IMR-90 (cell line): ENCODE measurements around the gene PIK3CG. TPM values are rescaled to one million over a fixed set of nuclear protein-coding genes. Genes with fewer than 3 reads are reported as not detected.

ENCODE experiments used
- ATAC-seq: fragments of 200-7000 bp; cut with Tn5 transposase; 2 replicates; pipeline ENCODE4 v1.9.1; 2020; ENCODE audit warnings: low read depth, mild to moderate bottlenecking, moderate library complexity
- BruUV-seq: library from RNA; stranded (reverse); fragments of 400-500 nt; replicated peaks from 2 replicates; lab custom pipeline; 2021; lab: Mats Ljungman, UMichigan
- CTCF ChIA-PET: fragments of 300-600 bp; formaldehyde crosslinking; extraction: SDS; loops from one replicate; lab custom pipeline; 2021; ENCODE audit warnings: antibody characterized with exemption; lab: Yijun Ruan, JAX
- POLR2A ChIA-PET: fragments of 300-600 bp; sonication (Branson Sonifier 250); formaldehyde crosslinking; loops from one replicate; lab custom pipeline; 2022; ENCODE audit warnings: antibody characterized with exemption; ENCODE audit not compliant: unreplicated experiment; lab: Charles Lee
- DNase-seq: peaks from one replicate; pipeline ENCODE4 v3.0.0; 2013
- H2AFZ ChIP-seq: replicated peaks from 2 replicates; pipeline ENCODE3; 2013; ENCODE audit warnings: low read length, mild to moderate bottlenecking; ENCODE audit not compliant: poor library complexity
- H2AK5ac ChIP-seq: 2 replicates; pipeline ENCODE4 v1.6.1; 2013; ENCODE audit warnings: low read depth, low read length, inconsistent platforms
- H2AK9ac ChIP-seq: replicated peaks from 2 replicates; pipeline ENCODE3; 2013; ENCODE audit warnings: mild to moderate bottlenecking, low read depth, low read length, moderate library complexity; ENCODE audit not compliant: poor library complexity
- H2BK120ac ChIP-seq: 2 replicates; pipeline ENCODE4 v1.6.1; 2013; ENCODE audit warnings: low read depth, low read length, inconsistent platforms
- H2BK15ac ChIP-seq: 3 replicates; pipeline ENCODE4 v1.6.1; 2013; ENCODE audit warnings: low read depth, low read length, inconsistent platforms
- H2BK20ac ChIP-seq: 2 replicates; pipeline ENCODE4 v1.6.1; 2013; ENCODE audit warnings: low read depth, mild to moderate bottlenecking, inconsistent platforms, low read length, moderate library complexity
- H2BK5ac ChIP-seq: 2 replicates; pipeline ENCODE4 v1.6.1; 2013; ENCODE audit warnings: mild to moderate bottlenecking, low read depth, low read length, inconsistent platforms; ENCODE audit not compliant: poor library complexity, severe bottlenecking
- H3K14ac ChIP-seq: replicated peaks from 2 replicates; pipeline ENCODE4 v1.6.1; 2013; ENCODE audit warnings: low read depth, low read length, inconsistent platforms
- H3K18ac ChIP-seq: 2 replicates; pipeline ENCODE4 v1.6.1; 2013; ENCODE audit warnings: low read depth, low read length, control low read depth
- H3K23ac ChIP-seq: 2 replicates; pipeline ENCODE4 v1.6.1; 2013; ENCODE audit warnings: low read depth, low read length, inconsistent platforms
- H3K27ac ChIP-seq: 2 replicates; pipeline ENCODE4 v1.5.1; 2013; ENCODE audit warnings: mild to moderate bottlenecking, control low read depth, low read length; ENCODE audit not compliant: insufficient read depth
- H3K27me3 ChIP-seq: 2 replicates; pipeline ENCODE4 v1.6.1; 2013; ENCODE audit warnings: low read length; ENCODE audit not compliant: control insufficient read depth, insufficient read depth
- H3K36me3 ChIP-seq: 2 replicates; pipeline ENCODE4 v1.6.1; 2013; ENCODE audit warnings: low read length, mixed read lengths; ENCODE audit not compliant: control insufficient read depth, insufficient read depth
- H3K4ac ChIP-seq: 2 replicates; pipeline ENCODE4 v1.6.1; 2013; ENCODE audit warnings: low read depth, low read length, inconsistent platforms
- H3K4me1 ChIP-seq: 2 replicates; pipeline ENCODE4 v1.6.1; 2013; ENCODE audit warnings: low read length, mixed read lengths; ENCODE audit not compliant: control insufficient read depth, insufficient read depth
- H3K4me2 ChIP-seq: 2 replicates; pipeline ENCODE4 v1.6.1; 2013; ENCODE audit warnings: low read depth, mild to moderate bottlenecking, control low read depth, low read length, moderate library complexity
- H3K4me3 ChIP-seq: 2 replicates; pipeline ENCODE4 v1.5.1; 2013; ENCODE audit warnings: low read depth, mild to moderate bottlenecking, control low read depth, low read length, moderate library complexity; ENCODE audit not compliant: insufficient read depth
- H3K56ac ChIP-seq: 2 replicates; pipeline ENCODE4 v1.6.1; 2013; ENCODE audit warnings: low read length, inconsistent platforms; ENCODE audit not compliant: insufficient read depth; ENCODE audit errors: extremely low read depth
- H3K79me1 ChIP-seq, 2 experiments: 2 replicates each; pipeline ENCODE4 v1.6.1; 2013; ENCODE audit warnings: low read length in 2 of 2, inconsistent platforms in 1 of 2, low read depth in 1 of 2
- H3K9ac ChIP-seq: 2 replicates; pipeline ENCODE4 v1.6.1; 2013; ENCODE audit warnings: low read depth, low read length, control low read depth
- H3K9me1 ChIP-seq: 2 replicates; pipeline ENCODE4 v1.6.1; 2013; ENCODE audit warnings: low read length, inconsistent platforms; ENCODE audit not compliant: insufficient read depth
- H3K9me3 ChIP-seq: 2 replicates; pipeline ENCODE4 v1.6.1; 2013; ENCODE audit warnings: low read length; ENCODE audit not compliant: control insufficient read depth, insufficient read depth
- H4K20me1 ChIP-seq: 2 replicates; pipeline ENCODE4 v1.6.1; 2013; ENCODE audit warnings: low read length, inconsistent platforms; ENCODE audit not compliant: insufficient read depth
- H4K5ac ChIP-seq: 2 replicates; pipeline ENCODE4 v1.6.1; 2013; ENCODE audit warnings: mild to moderate bottlenecking, low read depth, low read length, control low read depth
- H4K8ac ChIP-seq, 2 experiments: 2 replicates each; pipeline ENCODE4 v1.6.1; 2013; ENCODE audit warnings: low read depth in 2 of 2, low read length in 2 of 2, control low read depth in 1 of 2, inconsistent platforms in 1 of 2
- H4K91ac ChIP-seq: 2 replicates; pipeline ENCODE4 v1.6.1; 2013; ENCODE audit warnings: low read depth, low read length, inconsistent platforms; ENCODE audit not compliant: insufficient read depth
- CEBPB ChIP-seq: IDR thresholded peaks from 2 replicates; pipeline ENCODE4 v1.6.1; 2012; ENCODE audit warnings: low read depth, low read length, improper control_type of control experiment
- FOS ChIP-seq: fragments of 150-350 bp; IDR thresholded peaks from 2 replicates; pipeline ENCODE4 v1.6.1; 2016; ENCODE audit warnings: low read depth, low read length
- RAD21 ChIP-seq: IDR thresholded peaks from 2 replicates; pipeline ENCODE4 v1.6.1; 2012; ENCODE audit warnings: low read length, improper control_type of control experiment
- RFX5 ChIP-seq: IDR thresholded peaks from 2 replicates; pipeline ENCODE4 v1.8.0; 2012; ENCODE audit warnings: low read depth, mild to moderate bottlenecking, low read length, moderate library complexity
- SMC3 ChIP-seq: fragments of 150-350 bp; IDR thresholded peaks from 2 replicates; pipeline ENCODE4 v1.6.1; 2016; ENCODE audit warnings: low read depth, mild to moderate bottlenecking, antibody characterized with exemption, low read length, moderate library complexity
- USF2 ChIP-seq: fragments of 150-350 bp; IDR thresholded peaks from 2 replicates; pipeline ENCODE4 v1.6.1; 2017; ENCODE audit warnings: mild to moderate bottlenecking, antibody characterized with exemption, low read length, low read depth
- WGBS, 2 experiments: methylation state at CpG; one replicate each; pipeline versions ENCODE4 v1.1.5 to v1.1.7; 2013; ENCODE audit warnings: missing lambda C conversion rate in 2 of 2; ENCODE audit not compliant: insufficient read length in 1 of 2; ENCODE audit errors: extremely low coverage in 2 of 2; 5-methylcytosine and 5-hydroxymethylcytosine counted together
- dilution Hi-C: fragments of 300-500 bp; cut with HindIII; formaldehyde crosslinking; loops from one replicate; pipeline ENCODE4 v1.14.3; 2018; ENCODE audit warnings: low sequenced_read_pairs; ENCODE audit not compliant: unreplicated experiment
- in situ Hi-C: fragments of 300-500 bp; cut with MboI; formaldehyde crosslinking; loops from 3 replicates; pipeline ENCODE4 v1.14.3; 2019; ENCODE audit warnings: low sequenced_read_pairs, inconsistent platforms, mixed read lengths
- intact Hi-C: fragments of 100-400 bp; cut with micrococcal nuclease; formaldehyde crosslinking; loops from 2 replicates; pipeline ENCODE4 v1.10.0; 2022
- polyA plus RNA-seq, 3 experiments: library from polyadenylated mRNA; depleted of rRNA; stranded (reverse); fragments of >200 nt; gene quantifications; 2 replicates each; pipeline ENCODE4 v1.2.3, GENCODE V29; 2012; ENCODE audit warnings: low replicate concordance in 1 of 3
- total RNA-seq: library from RNA; depleted of rRNA; stranded (reverse); fragments of >200 nt; gene quantifications from 2 replicates; pipeline ENCODE4 v1.2.3, GENCODE V29; 2012

Gene PIK3CG
- total and polyA plus RNA-seq, 2 of the 4 experiments (the other 2 are of a cell fraction) = under 0.01 TPM; not detected in 1

GRCh38 chr7:106881984-106882383, 16.9 kb downstream of the PIK3CG start:
- intact Hi-C loops = no loop called here

More at GRCh38 chr7:106881984-106882383, 16.9 kb downstream of the PIK3CG start:
- H2AK5ac ChIP-seq = no peak overlapping the region
- no peaks in the 10 kb centered on the region for H4K20me1 ChIP-seq
- H3K79me1 ChIP-seq = no peaks in the 10 kb centered on the region
- no peak for ATAC-seq
- no peak overlapping the region for H4K5ac ChIP-seq
- no peak overlapping the region for H2AK9ac ChIP-seq
- no peak overlapping the region for H3K14ac ChIP-seq
- no peaks in the 10 kb centered on the region for H3K9me1 ChIP-seq
- ChIA-PET POLR2A (no interaction called here), CTCF (no interaction called here)
- in situ Hi-C loops = no loop called here
- no CpG with 5 or more reads among the region's 3 CpGs for WGBS, 2 experiments
- peaks cover 5% of the 10 kb centered on the region for H3K27me3 ChIP-seq
- no peak overlapping the region for H2BK5ac ChIP-seq
- H3K4me1 ChIP-seq = no peaks in the 10 kb centered on the region
- no peak overlapping the region for H3K56ac ChIP-seq
- no peak overlapping the region for H3K4ac ChIP-seq
- no peak overlapping the region for H4K8ac ChIP-seq
- no TSS peak for BruUV-seq
- H3K9ac ChIP-seq = no peak overlapping the region
- no peak overlapping the region for H2AFZ ChIP-seq
- dilution Hi-C loops = no loop called here
- no peak overlapping the region for H3K27ac ChIP-seq
- no peaks in the 10 kb centered on the region for H3K36me3 ChIP-seq
- no peak overlapping the region for H3K4me3 ChIP-seq
- TF ChIP-seq SMC3 (no peak), RAD21 (no peak), USF2 (no peak), FOS (no peak), RFX5 (no peak), CEBPB (no peak)
- no peak overlapping the region for H4K91ac ChIP-seq
- no peak overlapping the region for H2BK20ac ChIP-seq
- DNase-seq = no peak
- no peaks in the 10 kb centered on the region; the same call in 1 of the 2 replicates for H3K9me3 ChIP-seq
- no peak overlapping the region for H2BK15ac ChIP-seq
- H3K23ac ChIP-seq = no peak overlapping the region
- no peak overlapping the region for H2BK120ac ChIP-seq
- H3K18ac ChIP-seq = no peak overlapping the region
- H3K4me2 ChIP-seq = no peak overlapping the region
